NB4 (cell line): ENCODE measurements around the gene TM4SF5.

ENCODE experiments used
- DNase-seq: peaks from one replicate; pipeline ENCODE4 v3.0.0; 2010; ENCODE audit warnings: low read depth
- H3K4me3 ChIP-seq: one replicate; pipeline ENCODE4 v1.5.1; 2011; ENCODE audit warnings: mild to moderate bottlenecking, low read depth, low read length, moderate library complexity
- MYC ChIP-seq: IDR thresholded peaks from 2 replicates; pipeline ENCODE4 v1.6.1; 2011; ENCODE audit warnings: low read depth, low read length
- POLR2A ChIP-seq: IDR thresholded peaks from 2 replicates; pipeline ENCODE4 v1.6.1; 2011; ENCODE audit warnings: mild to moderate bottlenecking; ENCODE audit not compliant: insufficient read length; ENCODE audit errors: extremely low read depth
- TF ChIP-seq, protein P1 (sequence below): IDR thresholded peaks from 2 replicates; pipeline ENCODE4 v1.6.1; 2011; ENCODE audit warnings: low read depth, low read length
- TF ChIP-seq, protein P2 (sequence below): IDR thresholded peaks from one replicate; pipeline ENCODE4 v1.5.1; 2012; ENCODE audit warnings: low read depth, low read length

TM4SF5 gene

DNA sequence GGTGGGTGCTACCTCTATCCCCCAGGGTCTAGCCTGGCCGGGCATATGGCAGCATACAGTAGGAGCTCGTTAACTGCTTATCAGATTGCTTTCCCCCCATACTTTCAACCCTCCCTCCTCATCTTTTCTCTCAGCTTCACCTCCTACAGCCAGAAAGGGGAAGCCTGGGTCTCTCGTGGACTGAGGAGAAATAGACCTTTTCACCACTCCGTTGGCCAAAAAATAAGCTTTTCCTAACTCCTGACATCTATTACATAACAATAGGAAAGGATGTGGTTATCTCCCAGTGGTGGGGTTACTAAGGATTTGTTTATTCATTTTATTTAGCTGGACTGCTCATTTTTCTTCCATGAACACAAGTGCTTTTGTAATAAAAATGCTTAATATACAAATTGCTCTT, 23.0 kb upstream of the TM4SF5 start:
- DNase-seq, result no peak
- no peak overlapping the region for H3K4me3 ChIP-seq
- TF ChIP-seq MYC (no peak), POLR2A (no peak)
- TF ChIP-seq, protein P1, sequence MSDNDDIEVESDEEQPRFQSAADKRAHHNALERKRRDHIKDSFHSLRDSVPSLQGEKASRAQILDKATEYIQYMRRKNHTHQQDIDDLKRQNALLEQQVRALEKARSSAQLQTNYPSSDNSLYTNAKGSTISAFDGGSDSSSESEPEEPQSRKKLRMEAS, result no peak

DNA sequence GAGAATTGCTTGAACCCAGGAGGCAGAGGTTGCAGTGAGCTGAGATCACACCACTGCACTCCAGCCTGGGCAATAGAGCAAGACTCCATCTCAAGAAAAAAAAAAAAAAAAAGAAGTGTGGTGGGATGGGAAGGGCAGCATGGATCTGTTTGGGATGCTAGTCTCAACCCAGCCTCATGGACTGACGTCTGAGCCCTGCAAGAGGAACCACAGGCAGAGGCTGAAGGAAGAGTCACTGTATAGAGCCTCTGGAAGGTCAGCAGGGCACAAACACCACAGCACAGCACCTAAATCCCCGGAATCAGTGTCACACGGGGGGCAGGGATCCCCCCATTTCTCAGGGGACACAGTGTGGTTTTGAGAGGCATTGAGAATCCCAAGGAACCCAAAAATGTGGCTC, 21.1 kb upstream of the TM4SF5 start:
- DNase-seq, result no peak
- TF ChIP-seq POLR2A, result no peak
- TF ChIP-seq, protein P1, result no peak

DNA sequence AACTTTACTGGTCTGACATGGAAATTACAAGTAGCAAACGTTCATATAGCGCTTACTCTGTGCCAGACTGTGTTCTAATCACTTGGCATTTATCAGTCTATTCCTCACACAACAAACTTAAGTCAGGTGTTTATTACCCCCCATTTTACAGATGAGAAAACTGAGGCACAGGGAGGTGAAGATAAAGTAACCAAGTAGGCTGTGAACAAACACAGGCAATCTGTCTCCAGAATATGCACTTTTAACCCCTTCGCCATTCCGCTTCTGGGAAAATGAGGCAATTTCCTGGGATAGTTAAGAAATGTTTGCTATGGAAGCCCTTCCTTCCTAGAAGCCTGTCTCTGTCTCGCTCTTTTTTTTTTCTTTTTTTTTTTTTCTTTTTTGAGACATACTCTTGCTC, 19.8 kb upstream of the TM4SF5 start:
- DNase-seq, result no peak
- H3K4me3 ChIP-seq, result no peak overlapping the region
- TF ChIP-seq, protein P1, result no peak
- TF ChIP-seq MYC (no peak), POLR2A (no peak)
- TF ChIP-seq, protein P2, sequence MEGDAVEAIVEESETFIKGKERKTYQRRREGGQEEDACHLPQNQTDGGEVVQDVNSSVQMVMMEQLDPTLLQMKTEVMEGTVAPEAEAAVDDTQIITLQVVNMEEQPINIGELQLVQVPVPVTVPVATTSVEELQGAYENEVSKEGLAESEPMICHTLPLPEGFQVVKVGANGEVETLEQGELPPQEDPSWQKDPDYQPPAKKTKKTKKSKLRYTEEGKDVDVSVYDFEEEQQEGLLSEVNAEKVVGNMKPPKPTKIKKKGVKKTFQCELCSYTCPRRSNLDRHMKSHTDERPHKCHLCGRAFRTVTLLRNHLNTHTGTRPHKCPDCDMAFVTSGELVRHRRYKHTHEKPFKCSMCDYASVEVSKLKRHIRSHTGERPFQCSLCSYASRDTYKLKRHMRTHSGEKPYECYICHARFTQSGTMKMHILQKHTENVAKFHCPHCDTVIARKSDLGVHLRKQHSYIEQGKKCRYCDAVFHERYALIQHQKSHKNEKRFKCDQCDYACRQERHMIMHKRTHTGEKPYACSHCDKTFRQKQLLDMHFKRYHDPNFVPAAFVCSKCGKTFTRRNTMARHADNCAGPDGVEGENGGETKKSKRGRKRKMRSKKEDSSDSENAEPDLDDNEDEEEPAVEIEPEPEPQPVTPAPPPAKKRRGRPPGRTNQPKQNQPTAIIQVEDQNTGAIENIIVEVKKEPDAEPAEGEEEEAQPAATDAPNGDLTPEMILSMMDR, result no peak

More for the DNA sequence above, 21.1 kb upstream of the TM4SF5 start:
- H3K4me3 ChIP-seq, result no peak overlapping the region

DNA sequence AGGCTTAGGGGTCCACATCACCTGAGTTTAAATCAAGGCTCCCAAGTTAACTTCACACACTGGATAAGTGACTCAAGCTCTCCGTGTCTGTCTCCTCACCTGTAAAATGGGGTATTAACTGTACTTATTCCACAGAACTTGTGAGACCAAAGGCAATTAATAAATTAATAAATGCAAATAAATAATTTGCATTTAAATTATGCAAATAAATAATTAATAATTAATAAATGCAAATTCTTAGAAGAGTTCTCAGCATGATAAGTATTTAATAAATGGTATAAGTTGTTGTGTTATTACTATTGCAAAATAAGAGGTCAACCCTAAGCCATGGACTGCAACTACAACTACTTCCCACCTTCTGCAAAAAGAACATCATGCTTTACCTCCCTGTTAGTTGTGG, 18.3 kb upstream of the TM4SF5 start:
- no peak for TF ChIP-seq POLR2A
- TF ChIP-seq MYC, result no peak
- TF ChIP-seq, protein P1, result no peak
- TF ChIP-seq, protein P2, result no peak
- H3K4me3 ChIP-seq, result no peak overlapping the region
- no peak for DNase-seq

DNA sequence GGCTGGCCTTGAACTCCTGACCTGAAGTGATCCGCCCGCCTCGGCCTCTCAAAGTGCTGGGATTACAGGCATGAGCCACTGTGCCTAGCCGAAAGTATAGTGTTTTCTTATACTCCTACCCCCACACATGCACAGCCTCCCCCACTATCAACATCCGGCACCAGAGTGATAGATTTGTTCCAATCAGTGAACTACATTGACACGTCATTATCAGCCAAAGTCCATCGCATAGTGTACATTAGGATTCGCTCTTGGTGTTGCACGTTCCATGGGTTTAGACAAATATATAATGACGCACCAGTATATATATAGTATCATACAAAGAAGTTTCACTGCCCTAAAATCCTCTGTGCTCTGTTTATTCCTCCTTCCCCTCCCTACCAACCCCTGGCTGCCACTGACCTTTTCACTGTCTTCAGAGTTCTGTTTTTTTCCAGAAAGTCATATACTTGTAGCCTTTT, 11.9 kb upstream of the TM4SF5 start:
- TF ChIP-seq, protein P1, result no peak
- TF ChIP-seq, protein P2, result no peak
- DNase-seq, result no peak
- no peak overlapping the region for H3K4me3 ChIP-seq

DNA sequence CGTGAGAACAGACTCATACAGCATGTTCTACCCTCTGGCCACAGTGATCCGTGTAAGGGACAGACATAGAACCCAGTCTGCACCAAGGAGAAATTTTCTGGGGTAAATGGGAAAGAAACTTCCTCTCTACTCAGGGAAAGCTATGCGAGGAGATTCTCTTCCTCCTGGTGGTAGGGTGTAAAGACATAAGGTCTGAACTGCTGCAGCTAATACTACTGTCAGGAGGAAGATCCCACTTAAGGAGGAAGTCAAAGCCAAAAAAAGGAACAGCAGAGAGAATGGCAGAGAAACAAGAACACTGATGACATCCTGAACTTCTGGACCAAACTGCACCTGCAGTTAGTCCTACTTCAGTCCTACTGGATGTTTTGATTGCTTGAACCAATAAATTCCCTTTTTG, 7.1 kb upstream of the TM4SF5 start:
- DNase-seq, result peak; percentile 56
- no peak overlapping the region for H3K4me3 ChIP-seq
- no peak for TF ChIP-seq MYC
- TF ChIP-seq POLR2A, result no peak
- TF ChIP-seq, protein P1, result no peak
- TF ChIP-seq, protein P2, result no peak

DNA sequence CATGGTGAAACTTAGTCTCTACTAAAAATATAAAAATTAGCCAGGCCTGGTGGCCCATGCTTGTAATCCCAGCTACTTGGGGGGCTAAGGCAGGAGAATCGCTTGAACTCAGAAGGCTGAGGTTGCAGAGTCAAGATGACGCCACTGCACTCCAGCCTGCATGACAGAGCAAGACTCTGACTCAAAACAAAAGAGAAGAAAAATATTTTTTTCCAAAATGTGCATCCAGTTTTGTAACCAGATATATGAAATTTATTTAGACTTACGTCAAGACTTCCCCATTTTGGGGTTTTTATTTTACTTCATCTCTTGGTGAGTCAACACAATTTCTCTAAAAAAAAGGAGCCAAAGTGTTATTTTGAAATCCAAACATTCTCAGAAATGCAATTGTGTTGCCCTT, 5.5 kb upstream of the TM4SF5 start:
- H3K4me3 ChIP-seq, result no peak overlapping the region
- DNase-seq, result peak; percentile 30
- no peak for TF ChIP-seq POLR2A
- TF ChIP-seq MYC, result no peak
- TF ChIP-seq, protein P2, result no peak
- TF ChIP-seq, protein P1, result no peak
